ENCODE measurements around the gene NHP2. TPM values are rescaled to one million over a fixed set of nuclear protein-coding genes. Genes with fewer than 3 reads are reported as not detected.

NHP2 gene
- total RNA-seq, 1 experiment from 2014 or later: 263 TPM

- TF ChIP-seq CREM (CRISPR knock-in tag; IDR thresholded peaks at IDR 0.05) (no peak), FOXP4 (CRISPR knock-in tag; IDR thresholded peaks at IDR 0.05) (no peak), ZNF219 (CRISPR knock-in tag; IDR thresholded peaks at IDR 0.05; ENCODE audit: borderline replicate concordance) (no peak), ATF1 (CRISPR knock-in tag; IDR thresholded peaks at IDR 0.05) (no peak), ERG (CRISPR knock-in tag; IDR thresholded peaks at IDR 0.05) (no peak), KAT7 (CRISPR knock-in tag; IDR thresholded peaks at IDR 0.05; ENCODE audit: borderline replicate concordance) (0 out of 2 replicates have a peak, but pooled peaks have one; percentile 24), ZNF281 (CRISPR knock-in tag; IDR thresholded peaks at IDR 0.05) (no peak), MLX (CRISPR knock-in tag; IDR thresholded peaks at IDR 0.05) (no peak), ZMAT4 (CRISPR knock-in tag; IDR thresholded peaks at IDR 0.05) (no peak), TEAD4 (CRISPR knock-in tag; IDR thresholded peaks at IDR 0.05) (no peak; the same call in 1 of the 2 replicates), EMX1 (CRISPR knock-in tag; IDR thresholded peaks at IDR 0.05) (no peak), GTF2I (CRISPR knock-in tag; conservative IDR thresholded peaks at IDR 0.05) (no peak), ZNF138 (CRISPR knock-in tag; conservative IDR thresholded peaks at IDR 0.05) (no peak), FOXK1 (CRISPR knock-in tag; IDR thresholded peaks at IDR 0.05) (no peak), JUN (CRISPR knock-in tag; IDR thresholded peaks at IDR 0.05) (no peak), ZNF317 (CRISPR knock-in tag; IDR thresholded peaks at IDR 0.05; ENCODE audit: borderline replicate concordance, low read depth) (no peak), ARID4B (CRISPR knock-in tag; IDR thresholded peaks at IDR 0.05; ENCODE audit: borderline replicate concordance) (0 out of 2 replicates have a peak, but pooled peaks have one; percentile 40)
- Mint-ChIP-seq H3K4me1 (peaks cover 44% of the 10 kb centered on the region), H3K27ac (peak overlapping the region; percentile 98), H3K9me3 (peaks cover 5% of the 10 kb centered on the region; the same call in 1 of the 2 replicates), H3K27me3 (ENCODE audit: low read depth) (no peaks in the 10 kb centered on the region), H3K4me3 (peak overlapping the region; percentile 99), H3K36me3 (no peaks in the 10 kb centered on the region)
- ATAC-seq (no peak), DNase-seq (ENCODE audit: low spot score) (no peak)
- ChIA-PET CTCF (interaction anchor here (1.4 to 8.9 kb wide), 5 partner anchors 10 to 38 kb away, joined by 3 to 138 read pairs (median 8); no protein-coding TSS in a partner anchor), POLR2A (interaction anchor here (0.6 to 6.0 kb wide), 10 partner anchors 11 to 401 kb away, joined by 3 to 60 read pairs (median 4); partner anchors contain the start of gene HNRNPAB)
These were observed 39.2 kb downstream of the NHP2 start for GRCh38 chr5:178114325-178115135.
